ENCODE measurements around the gene DYSF. TPM values are rescaled to one million over a fixed set of nuclear protein-coding genes. Genes with fewer than 3 reads are reported as not detected.

DYSF gene
- total RNA-seq, 1 donor from 2014 or later, result 85.9 TPM

DNA sequence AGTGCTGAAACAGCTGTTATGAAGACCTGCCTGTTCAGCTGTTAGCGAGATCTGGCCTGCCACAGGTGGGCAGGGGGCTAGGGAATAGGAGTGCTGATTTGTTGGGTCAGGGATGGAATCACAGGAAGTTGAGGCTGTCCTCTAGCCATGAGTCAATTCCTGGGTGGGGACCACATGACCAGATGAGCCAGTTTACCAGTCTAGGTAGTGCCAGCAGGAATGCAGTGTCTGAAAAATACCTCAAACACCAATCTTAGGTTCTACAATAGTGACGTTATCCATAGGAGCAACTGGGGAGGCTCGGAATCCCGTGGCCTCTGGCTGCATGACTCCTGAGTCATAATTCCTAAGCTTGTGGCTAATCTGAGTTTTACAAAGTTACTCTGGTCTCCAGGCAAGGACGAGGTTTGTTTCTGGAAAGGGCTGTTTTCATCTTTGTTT is 44.9 kb downstream of the DYSF start:
- DNase-seq (ENCODE audit: low read depth in 2 of 2), result peak in 1 of 2 donors; percentile 81

DNA sequence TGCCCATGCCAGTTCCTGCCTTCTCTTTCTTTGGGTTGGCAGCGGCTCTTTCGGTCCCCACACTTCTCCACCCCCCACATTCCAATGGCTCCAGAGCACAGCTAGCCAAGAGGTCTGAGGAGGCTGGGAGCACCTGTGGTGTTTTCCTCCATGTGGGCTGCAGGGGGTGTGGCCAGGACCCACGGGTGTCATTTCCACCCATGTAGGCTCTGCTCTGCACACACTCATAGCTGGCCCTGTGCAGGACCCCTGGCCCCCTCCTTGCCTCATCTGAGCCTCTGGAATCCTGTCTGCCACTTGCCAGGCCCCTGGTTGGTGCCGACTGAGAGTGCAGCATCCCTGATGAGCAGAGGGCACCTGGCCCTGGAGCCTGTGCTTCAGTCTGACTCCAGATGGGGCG is 46.3 kb downstream of the DYSF start:
- DNase-seq (ENCODE audit: low read depth in 2 of 2), result no peak

DNA sequence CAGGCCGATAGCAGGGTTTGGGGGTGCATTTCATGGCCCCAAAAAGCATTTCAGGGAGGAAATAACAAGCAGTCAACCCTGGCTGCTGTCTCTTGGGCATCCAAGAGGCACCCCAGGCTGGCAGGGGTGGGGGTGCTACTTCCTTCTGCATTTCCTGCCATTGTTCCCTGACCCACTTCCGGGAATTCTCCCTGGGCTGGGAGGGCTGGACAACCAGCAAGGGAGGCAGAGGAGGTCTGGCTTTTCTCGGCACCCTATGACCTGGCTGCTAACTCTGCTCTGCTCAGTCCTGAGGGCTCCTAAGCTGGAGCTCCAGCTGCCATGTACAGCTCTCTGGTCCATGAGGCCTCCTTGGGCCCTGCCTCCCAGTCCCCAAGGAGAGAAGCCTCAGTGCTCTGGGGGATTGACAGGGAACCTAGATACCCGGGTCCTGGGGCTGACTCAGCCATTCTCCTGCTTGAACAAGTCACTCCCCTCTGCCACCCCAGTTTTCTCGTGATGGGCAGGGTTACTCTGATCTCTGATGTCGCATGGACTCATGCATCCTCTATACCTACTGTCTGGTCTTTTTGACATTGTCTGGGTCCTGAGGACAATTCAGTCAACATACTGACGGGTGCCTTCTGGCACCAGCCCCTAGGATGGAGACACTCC is 47.2 kb downstream of the DYSF start:
- peak; percentile 52 to 84 for DNase-seq (ENCODE audit: low read depth in 2 of 2)

DNA sequence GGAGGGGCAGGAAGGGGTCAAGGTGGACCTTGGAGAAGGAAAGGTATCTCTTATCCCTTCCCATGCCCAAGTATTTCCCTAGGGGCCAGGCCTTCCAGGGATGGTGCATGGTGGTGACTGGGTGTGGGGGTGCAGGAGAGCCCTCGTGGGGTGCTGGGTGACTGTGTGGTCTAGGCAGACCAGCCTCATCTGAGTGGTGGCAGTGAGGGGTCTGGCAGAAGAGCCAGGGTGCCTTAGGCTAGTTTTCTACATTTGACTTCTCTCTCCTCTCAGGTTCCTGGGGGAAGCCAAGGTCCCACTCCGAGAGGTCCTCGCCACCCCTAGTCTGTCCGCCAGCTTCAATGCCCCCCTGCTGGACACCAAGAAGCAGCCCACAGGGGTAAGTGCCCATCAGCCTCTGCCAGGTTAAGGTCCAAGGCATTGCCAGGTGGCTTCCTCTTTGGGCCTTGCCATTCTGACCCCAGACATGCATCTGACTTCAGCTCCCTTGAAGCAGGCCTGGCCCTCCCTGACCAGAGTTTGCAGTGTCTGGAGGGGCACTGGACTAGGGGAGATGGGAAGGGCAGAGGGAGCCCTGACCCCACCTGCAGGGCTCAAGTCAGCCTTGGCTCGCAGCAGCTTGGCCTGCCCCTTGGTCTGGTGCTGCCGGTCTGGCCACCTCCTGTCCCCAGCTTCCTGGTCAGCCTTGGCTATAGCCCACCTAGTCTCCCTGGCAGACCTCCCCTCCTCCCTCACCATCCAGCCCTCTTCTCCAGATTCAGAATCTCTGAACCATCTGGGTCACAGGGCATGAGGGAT is 49.8 kb downstream of the DYSF start:
- no peak for DNase-seq (ENCODE audit: low read depth in 2 of 2)

GRCh38 chr2:71503837-71504236 is 50.5 kb downstream of the DYSF start:
- DNase-seq (ENCODE audit: low read depth in 2 of 2), result peak; percentile 71 to 83

DNA sequence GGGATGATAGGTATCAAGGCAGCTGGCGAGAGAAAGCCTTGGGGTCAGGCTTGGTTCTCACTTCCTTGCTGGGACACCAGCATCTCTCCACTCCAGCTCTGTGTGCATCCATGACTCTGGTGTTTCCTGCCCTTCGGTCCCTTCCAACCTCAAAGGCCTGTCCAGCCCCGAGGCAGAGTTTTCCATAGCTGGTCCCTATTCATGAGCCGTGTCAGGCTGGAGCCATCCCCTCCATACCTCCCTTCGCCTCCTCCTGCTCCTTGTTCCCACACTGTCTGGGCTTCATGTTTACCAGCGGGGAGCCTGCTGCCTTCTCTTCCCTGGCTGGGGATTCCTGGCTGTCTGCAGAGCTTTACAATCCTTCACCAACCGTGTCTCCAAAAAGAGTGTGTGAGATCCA is 51.2 kb downstream of the DYSF start:
- DNase-seq (ENCODE audit: low read depth in 2 of 2), result no peak

GRCh38 chr2:71505086-71505769 is 51.9 kb downstream of the DYSF start:
- DNase-seq (ENCODE audit: low read depth in 2 of 2), result peak in 1 of 2 donors; percentile 65

- DNase-seq (ENCODE audit: low read depth in 2 of 2), result no peak
Observed at GRCh38 chr2:71505770-71506140, 52.4 kb downstream of the DYSF start.

- no peak for DNase-seq (ENCODE audit: low read depth in 2 of 2)
Observed at GRCh38 chr2:71506222-71507153, 53.1 kb downstream of the DYSF start.

DNA sequence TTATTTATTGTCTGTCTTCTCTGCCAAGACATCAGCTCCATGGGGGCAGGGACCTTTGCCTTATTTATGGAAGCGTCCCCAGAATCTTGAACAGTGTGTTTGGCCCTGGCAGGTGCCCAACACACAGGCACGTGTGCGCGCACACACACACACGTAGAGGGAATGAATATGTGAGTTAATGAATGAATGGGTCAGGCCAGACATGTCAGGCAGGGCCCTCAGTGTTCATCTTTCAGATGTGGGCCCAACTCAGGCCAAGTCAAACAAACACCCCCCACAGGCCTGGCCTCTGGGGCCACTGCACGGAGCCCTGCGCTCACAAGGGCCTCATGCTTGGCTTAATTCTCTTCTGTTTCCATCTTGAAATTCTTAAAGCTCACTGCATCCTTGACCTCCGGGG is 54.1 kb downstream of the DYSF start:
- no peak for DNase-seq (ENCODE audit: low read depth in 2 of 2)

- peak; percentile 41 to 74 for DNase-seq (ENCODE audit: low read depth in 2 of 2)
Observed at GRCh38 chr2:71510196-71510807, 56.9 kb downstream of the DYSF start.

GRCh38 chr2:71510938-71511337 is 57.6 kb downstream of the DYSF start:
- DNase-seq (ENCODE audit: low read depth in 2 of 2), result no peak

- no peak for DNase-seq (ENCODE audit: low read depth in 2 of 2)
Observed at GRCh38 chr2:71511776-71512175, 58.4 kb downstream of the DYSF start.

- no peak for DNase-seq (ENCODE audit: low read depth in 2 of 2)
Observed at GRCh38 chr2:71512386-71512785, 59.0 kb downstream of the DYSF start.

GRCh38 chr2:71513096-71513495 is 59.7 kb downstream of the DYSF start:
- no peak for DNase-seq (ENCODE audit: low read depth in 2 of 2)

- no peak for DNase-seq (ENCODE audit: low read depth in 2 of 2)
Observed at GRCh38 chr2:71513721-71514120, 60.4 kb downstream of the DYSF start.

DNA sequence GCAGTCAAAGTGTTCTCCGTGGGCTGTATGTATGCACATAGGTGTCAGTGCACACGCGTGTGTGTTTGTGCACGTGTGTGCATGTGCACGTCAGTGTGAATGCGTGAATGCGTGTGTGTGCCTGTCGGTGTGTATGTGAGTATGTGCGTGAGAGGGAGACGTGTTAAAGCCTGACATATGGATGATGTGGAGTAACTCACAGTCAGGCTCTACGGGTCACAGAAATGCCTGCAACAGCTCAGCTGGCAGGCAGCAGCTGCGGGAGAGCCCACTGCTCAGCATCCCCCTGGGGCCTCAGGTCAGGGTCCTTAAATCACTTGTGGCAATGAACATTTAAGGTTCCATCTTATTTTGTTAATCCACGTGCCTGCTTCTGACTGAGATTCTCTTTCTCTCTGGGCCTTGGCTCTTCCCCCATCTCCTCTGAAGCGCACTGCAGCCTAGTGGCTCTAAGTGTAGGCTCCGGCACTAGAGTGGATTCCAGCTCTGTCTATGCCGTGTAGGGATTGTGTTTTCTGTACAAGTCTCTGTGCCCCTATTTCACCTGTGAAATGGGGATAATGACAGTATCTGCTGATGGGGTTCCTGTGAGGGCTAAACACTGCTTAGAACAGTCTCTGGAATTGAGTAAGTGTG is 63.0 kb downstream of the DYSF start:
- no peak for DNase-seq (ENCODE audit: low read depth in 2 of 2)

DNA sequence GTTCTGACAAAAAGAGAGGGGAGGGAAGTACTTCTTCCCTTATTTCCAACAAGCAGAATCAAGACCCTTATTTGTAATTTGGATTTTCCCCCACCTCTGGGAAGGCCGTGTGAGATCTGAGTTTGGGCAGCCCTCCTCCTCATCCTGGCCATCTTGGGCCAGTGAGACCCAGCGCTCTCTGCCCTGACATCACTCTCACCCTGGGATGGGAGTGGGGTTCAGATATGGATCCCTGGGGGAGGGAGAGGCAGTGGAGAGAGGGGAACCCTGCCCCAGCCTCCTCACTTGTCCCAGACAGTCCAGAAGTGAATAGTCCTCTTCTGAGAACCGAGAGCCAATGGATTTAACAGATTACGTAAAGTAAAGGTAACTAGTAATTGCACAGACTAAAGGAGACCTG is 64.5 kb downstream of the DYSF start:
- no peak for DNase-seq (ENCODE audit: low read depth in 2 of 2)

- DNase-seq (ENCODE audit: low read depth in 2 of 2), result no peak
Observed at GRCh38 chr2:71521436-71521950, 68.1 kb downstream of the DYSF start.

GRCh38 chr2:71524476-71524875 is 71.1 kb downstream of the DYSF start:
- DNase-seq (ENCODE audit: low read depth in 2 of 2), result no peak
